ENCODE results near the gene MPG.

MPG gene

DNA sequence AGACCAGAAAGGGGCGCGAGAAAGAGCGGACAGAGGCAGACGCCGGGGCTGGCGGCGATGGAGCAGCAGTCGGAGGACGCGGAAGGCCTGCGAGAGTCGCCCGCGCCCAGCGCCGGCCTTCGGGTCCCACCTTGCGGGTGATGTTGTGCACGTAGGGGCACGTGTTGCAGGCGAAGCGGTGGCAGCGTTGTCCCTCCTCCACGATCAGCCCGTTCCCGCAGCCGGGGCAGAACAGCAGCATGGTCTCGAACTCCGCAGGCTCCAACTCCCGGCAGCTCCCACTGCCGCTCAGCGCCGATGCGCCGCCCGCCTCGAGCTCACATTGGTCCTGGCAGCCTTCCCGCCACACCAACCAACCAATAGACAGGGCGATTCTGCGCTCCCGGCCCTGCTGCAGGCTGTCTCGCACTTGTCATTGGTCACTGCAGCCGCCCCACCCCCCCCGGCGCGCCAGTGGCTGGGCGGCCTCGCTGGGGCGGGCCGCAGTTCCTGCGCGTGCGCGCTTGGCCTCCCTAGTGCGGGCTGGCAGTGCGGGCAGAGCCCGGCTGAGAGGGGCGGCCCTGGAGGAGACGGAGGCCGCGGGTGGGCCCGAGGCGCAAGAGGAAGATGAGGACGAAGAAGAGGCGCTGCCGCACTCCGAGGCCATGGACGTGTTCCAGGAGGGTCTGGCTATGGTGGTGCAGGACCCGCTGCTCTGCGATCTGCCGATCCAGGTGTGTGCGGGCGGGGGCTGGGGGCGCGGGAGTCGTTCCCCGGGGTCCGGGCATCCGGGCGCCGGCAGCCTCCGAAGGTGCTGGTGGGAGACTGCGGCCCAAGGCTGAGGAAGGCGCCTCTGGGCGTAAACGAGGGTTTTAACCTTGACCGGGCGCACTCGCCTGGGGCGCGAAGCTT is 24.4 kb upstream of the MPG start, which contains the start of the genes POLR3K and SNRNP25:
Gene POLR3K (minus strand): TSS at position 263 of the 891 bp plus-strand sequence. CDS start 22 bp downstream, at position 241.
Gene SNRNP25 (plus strand): TSS at position 483 of the 891 bp plus-strand sequence. CDS start 189 bp downstream, at position 672.
- peak; percentile 96 for DNase-seq

- DNase-seq, result no peak
Measured at GRCh38 chr16:54237-54581, 23.8 kb upstream of the MPG start.

- DNase-seq, result no peak
Measured at GRCh38 chr16:55571-56136, 22.4 kb upstream of the MPG start.

- no peak for DNase-seq
Measured at GRCh38 chr16:56231-56927, 21.6 kb upstream of the MPG start.

GRCh38 chr16:57711-58110 is 20.3 kb upstream of the MPG start:
- DNase-seq, result no peak

DNA sequence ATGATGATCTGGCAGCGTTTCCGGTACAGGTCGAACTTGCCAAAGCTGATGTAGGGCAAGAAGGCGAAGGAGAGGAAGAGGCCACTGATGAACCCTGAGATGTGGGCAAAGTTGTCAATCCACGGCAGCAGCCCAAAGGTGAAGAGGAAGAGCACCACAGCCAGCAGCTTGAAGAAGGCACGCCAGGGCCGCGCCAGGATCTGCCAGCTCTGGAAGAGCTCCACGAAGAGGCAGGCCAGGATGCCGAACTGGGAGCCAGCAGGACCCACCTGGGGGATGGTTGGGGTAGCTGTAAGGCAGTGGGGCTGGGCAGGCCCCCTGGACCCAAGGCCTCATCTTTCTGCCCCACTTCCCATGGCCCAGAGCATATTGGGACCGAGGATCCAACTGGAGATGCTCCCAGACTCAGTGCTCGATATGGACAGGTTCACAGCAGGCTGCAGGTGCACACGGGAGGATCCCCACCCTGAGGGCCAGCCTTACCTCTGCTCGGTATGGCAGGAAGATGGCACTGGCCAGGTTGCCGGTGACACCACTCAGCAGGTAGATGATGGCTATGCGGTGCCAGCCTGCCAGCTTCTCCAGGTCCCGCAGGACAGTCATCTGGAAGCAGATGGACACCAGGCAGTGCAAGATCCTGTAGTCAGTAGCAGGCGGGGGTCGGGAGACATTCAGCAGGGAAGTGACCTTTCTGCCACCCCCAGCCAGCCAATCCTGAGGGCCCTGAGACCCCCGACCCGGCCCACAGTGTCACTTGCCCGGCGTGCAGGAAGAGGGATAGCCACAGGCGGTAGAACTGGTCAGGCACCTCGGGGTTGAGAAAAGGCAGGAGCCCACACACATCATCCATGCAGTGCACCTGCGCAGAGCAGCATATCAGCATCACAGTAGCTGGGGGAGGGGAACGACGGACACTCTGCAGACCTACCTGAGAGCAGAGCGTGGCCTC is 19.3 kb upstream of the MPG start:
- no peak for DNase-seq

DNA sequence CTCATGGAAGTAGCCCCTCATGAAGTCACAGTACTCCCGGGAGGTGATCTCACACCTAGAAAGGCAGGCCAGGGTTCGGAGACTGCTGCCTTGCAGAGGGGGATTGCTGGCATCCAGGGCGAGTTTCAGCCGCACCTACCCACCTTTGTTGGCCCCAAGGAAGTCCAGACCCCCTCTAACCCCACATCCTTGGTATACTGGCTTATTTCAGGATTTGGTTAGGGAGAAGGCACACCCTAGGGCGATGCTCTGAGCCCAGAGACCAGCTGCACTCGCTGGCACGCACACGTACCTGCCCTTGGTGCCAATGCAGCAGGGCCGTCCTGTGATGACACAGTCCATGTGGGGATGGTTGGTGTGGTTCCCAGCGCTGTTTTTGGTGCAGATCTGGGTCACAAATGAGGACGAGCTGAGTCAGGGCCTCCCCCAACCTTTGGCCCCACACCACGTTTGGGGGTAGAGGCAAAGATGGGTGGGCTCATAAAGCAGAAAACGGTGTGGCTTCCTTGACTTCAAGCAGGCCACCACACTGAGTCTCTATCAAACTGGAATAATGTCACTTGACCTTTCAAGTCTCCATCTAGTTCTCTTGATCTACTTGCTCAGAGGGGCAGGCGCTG is 18.5 kb upstream of the MPG start:
- DNase-seq, result no peak

GRCh38 chr16:60166-60565 is 17.9 kb upstream of the MPG start:
- DNase-seq, result no peak

GRCh38 chr16:60929-61878 is 16.8 kb upstream of the MPG start:
- no peak for DNase-seq

- no peak for DNase-seq
Measured at GRCh38 chr16:61879-62281, 16.1 kb upstream of the MPG start.

- DNase-seq, result no peak
Measured at GRCh38 chr16:62283-62967, 15.6 kb upstream of the MPG start.

GRCh38 chr16:62968-63391 is 15.0 kb upstream of the MPG start:
- DNase-seq, result no peak

- DNase-seq, result no peak
Measured at GRCh38 chr16:63466-63865, 14.6 kb upstream of the MPG start.

- no peak for DNase-seq
Measured at GRCh38 chr16:63998-64913, 13.8 kb upstream of the MPG start.

DNA sequence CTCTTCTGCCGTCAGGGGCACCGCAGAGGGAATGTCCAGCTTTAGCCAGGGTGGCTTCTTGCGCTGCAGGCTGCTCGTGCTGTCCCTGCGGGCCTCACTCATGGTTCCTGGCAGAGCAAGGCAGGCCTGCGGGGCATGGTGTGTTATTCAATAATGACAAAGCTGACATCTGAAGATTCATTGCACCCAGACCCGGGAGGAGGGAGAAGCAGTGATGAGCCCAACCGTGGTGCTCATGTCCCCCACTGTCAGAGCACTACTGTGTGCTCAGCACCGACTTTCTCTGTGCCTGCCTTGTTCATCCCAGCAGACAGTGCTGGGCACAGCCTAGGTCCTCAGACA is 13.1 kb upstream of the MPG start:
- DNase-seq, result no peak

DNA sequence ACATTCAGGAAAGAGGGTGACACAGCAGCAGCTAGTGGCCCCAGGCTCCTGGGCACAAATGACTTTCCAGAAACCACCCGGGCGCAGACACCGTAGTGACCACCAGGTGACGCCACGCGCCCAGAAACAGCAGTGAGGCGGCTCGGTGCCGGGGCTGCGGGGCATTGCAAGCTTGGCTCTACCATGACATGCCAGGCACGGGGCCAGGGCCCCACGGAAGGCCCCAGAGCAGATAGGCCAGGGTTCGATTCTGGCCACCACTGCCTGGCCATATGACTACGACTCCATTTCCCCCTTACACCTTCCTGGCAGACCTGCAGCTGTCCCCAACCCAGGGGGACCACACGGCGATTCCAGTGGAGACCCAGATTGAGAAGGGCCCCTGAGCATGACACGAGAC is 12.3 kb upstream of the MPG start:
- peak; percentile 78 to 79 for DNase-seq

DNA sequence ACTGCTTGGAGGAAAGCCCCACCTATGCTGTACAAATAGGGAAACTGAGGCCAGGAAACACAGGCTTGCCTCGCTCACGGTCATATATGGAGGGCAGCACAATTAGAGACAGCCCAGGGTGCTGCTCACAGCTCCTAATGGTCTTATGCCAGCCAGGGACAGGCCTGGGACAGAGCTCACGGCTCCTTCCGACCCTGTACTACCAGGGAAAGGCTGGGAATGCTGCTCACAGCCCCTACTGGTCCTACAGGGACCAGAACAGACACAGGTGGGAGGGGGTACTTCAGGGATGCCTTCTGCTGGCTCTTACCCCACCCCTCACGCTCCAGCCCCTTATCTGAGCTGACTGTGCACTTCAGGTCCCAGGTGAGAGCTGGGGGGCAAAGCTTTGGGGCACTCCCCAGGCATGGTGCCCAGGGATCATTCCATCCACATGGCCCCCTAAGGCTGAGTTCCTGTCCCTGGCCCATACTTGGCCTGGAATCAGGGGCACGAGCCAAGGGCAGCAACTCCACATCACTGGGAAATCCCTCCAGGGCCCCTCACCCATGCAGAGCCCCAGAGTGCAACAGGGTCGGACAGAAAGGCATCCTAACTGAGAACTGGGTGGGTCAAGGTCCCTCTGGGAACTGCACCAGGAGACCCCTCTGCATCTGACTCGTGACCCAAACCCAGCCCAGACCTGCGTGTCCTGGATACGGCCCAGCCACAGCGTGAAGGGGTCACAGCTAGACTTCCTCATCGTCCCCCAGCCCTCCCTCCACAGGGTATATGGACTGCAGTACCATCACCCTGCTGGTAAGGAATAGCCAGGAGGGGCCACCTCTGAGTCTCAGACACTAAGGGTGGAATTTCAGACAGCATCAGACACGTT is 11.5 kb upstream of the MPG start:
- no peak for DNase-seq

DNA sequence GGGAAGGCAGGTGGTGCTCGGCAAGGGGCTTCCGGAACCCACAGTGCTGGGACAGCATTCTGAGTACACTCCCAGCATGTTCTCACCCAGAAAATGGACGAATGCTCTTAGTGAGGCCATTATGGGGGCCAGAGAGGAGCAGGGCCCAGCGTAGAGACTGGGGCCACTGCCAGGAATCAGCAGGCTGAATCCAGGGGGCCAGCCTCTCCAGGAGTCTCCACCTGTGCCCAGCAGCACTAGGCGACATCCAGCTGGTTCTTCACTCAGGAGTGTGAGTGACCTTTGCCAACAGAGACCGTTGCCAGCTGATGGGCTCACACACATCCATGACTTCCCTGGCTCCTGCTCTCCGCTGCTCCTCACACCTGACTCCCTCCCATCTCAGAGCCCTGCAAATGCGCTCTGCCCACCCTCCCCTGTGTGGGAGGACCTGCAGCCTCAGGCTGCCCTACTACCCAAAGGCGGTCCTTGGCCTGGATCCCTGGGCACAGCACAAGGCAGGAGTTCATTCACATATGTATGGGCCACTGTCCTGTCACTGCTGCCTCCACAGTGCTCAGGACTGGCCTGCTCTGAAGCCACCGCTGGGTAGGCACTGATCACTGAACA is 10.7 kb upstream of the MPG start:
- DNase-seq, result no peak

All from AML-193 (cell line).